Myocyte (in vitro differentiated cells): ENCODE data around the gene PLPP1. TPM values are rescaled to one million over a fixed set of nuclear protein-coding genes. Genes with fewer than 3 reads are reported as not detected.
A peak's percentile ranks its signal among the peaks of the same experiment; 100 is the strongest.

Source experiments
- DNase-seq: peaks from one replicate; pipeline ENCODE4 v3.0.0-alpha.2; 2012; ENCODE audit warnings: low read depth
- microRNA-seq: library from miRNA; unstranded; fragments of <30 nt; microRNA quantifications from one replicate; pipeline ENCODE4, GENCODE V29; 2016
- total RNA-seq: library from RNA; depleted of rRNA; stranded (reverse); fragments of >200 nt; gene quantifications from 2 replicates; pipeline ENCODE4 v1.2.3, GENCODE V29; 2014

PLPP1 gene
- total RNA-seq, 1 donor from 2014 or later = 154 TPM

GRCh38 chr5:55409775-55410174 is 125.0 kb downstream of the PLPP1 start:
- no peak for DNase-seq

GRCh38 chr5:55407984-55408383 is 126.8 kb downstream of the PLPP1 start:
- DNase-seq = no peak

- peak; percentile 50 for DNase-seq
Measured at GRCh38 chr5:55407059-55407684, 127.6 kb downstream of the PLPP1 start.

- DNase-seq = no peak
Measured at GRCh38 chr5:55406292-55406691, 128.5 kb downstream of the PLPP1 start.

GRCh38 chr5:55402199-55402598 is 132.6 kb downstream of the PLPP1 start:
- no peak for DNase-seq

GRCh38 chr5:55393501-55394175 is 141.1 kb downstream of the PLPP1 start:
- no peak for DNase-seq

GRCh38 chr5:55392669-55393068 is 142.1 kb downstream of the PLPP1 start:
- peak; percentile 28 for DNase-seq

- no peak for DNase-seq
Measured at GRCh38 chr5:55391707-55392106, 143.1 kb downstream of the PLPP1 start.

GRCh38 chr5:55387865-55388264 is 146.9 kb downstream of the PLPP1 start:
- no peak for DNase-seq

- no peak for DNase-seq
Measured at GRCh38 chr5:55386356-55386755, 148.4 kb downstream of the PLPP1 start.

GRCh38 chr5:55385846-55386245 is 148.9 kb downstream of the PLPP1 start:
- DNase-seq = no peak

GRCh38 chr5:55385227-55385626 is 149.5 kb downstream of the PLPP1 start:
- no peak for DNase-seq

- DNase-seq = no peak
Measured at GRCh38 chr5:55384072-55384471, 150.7 kb downstream of the PLPP1 start.

- no peak for DNase-seq
Measured at GRCh38 chr5:55383254-55383653, 151.5 kb downstream of the PLPP1 start.

GRCh38 chr5:55377810-55378209 is 157.0 kb downstream of the PLPP1 start:
- no peak for DNase-seq

Small RNAs within 50 kb of the gene (microRNA-seq; reads per million reads assigned to microRNA genes)
- 0.48 reads per million for gene MIR5687

Other genes starting within 250 kb of the PLPP1 start
- gene DHX29, start 227.3 kb downstream of the PLPP1 start, total RNA-seq = 33.4 and 44.3 TPM in 2 replicates
- 87.7 and 97.1 TPM in 2 replicates for gene MTREX, start 227.0 kb downstream of the PLPP1 start, total RNA-seq
- gene SLC38A9, start 177.4 kb upstream of the PLPP1 start, total RNA-seq = 14.7 and 15.2 TPM in 2 replicates
- not detected in 2 replicates for gene DDX4, start 203.1 kb upstream of the PLPP1 start, total RNA-seq